Karpas-422 (cell line): Measurements from ENCODE around the gene NEMF. TPM values are rescaled to one million over a fixed set of nuclear protein-coding genes. Genes with fewer than 3 reads are reported as not detected.

Source experiments
- DNase-seq: peaks from one replicate; pipeline ENCODE4 v3.0.0-alpha.2; 2015
- H2AFZ ChIP-seq: fragments of 200-600 bp; sonication (generic); 2 replicates; pipeline ENCODE4 v1.6.1; 2014; ENCODE audit warnings: antibody characterized with exemption, low read length, mixed read lengths
- H3K27ac ChIP-seq: fragments of 200-600 bp; sonication (generic); 2 replicates; pipeline ENCODE4 v1.5.1; 2014; ENCODE audit warnings: mild to moderate bottlenecking, low read length, moderate library complexity
- H3K27me3 ChIP-seq: fragments of 200-600 bp; sonication (generic); 2 replicates; pipeline ENCODE4 v1.6.1; 2014; ENCODE audit warnings: low read length, mixed read lengths
- H3K36me3 ChIP-seq: fragments of 200-600 bp; sonication (generic); 2 replicates; pipeline ENCODE4 v1.6.1; 2014; ENCODE audit warnings: low read length, mixed read lengths; ENCODE audit not compliant: insufficient read depth
- H3K4me1 ChIP-seq: fragments of 200-600 bp; sonication (generic); 2 replicates; pipeline ENCODE4 v1.6.1; 2014; ENCODE audit warnings: mild to moderate bottlenecking, low read length, mixed read lengths
- H3K4me2 ChIP-seq: fragments of 200-600 bp; sonication (generic); 2 replicates; pipeline ENCODE4 v1.6.1; 2014; ENCODE audit warnings: low read length, low read depth, mild to moderate bottlenecking; ENCODE audit not compliant: poor library complexity, severe bottlenecking
- H3K4me3 ChIP-seq: fragments of 200-600 bp; sonication (generic); 2 replicates; pipeline ENCODE4 v1.5.1; 2014; ENCODE audit warnings: mild to moderate bottlenecking, antibody characterized with exemption, low read length, mixed read lengths
- H3K79me2 ChIP-seq: fragments of 200-600 bp; sonication (generic); 2 replicates; pipeline ENCODE4 v1.6.1; 2014; ENCODE audit warnings: mild to moderate bottlenecking, low read length, mixed read lengths
- H3K9ac ChIP-seq: fragments of 200-600 bp; sonication (generic); 2 replicates; pipeline ENCODE4 v1.6.0; 2014; ENCODE audit warnings: low read length
- H3K9me2 ChIP-seq: fragments of 200-600 bp; sonication (generic), shearing (Covaris generic); replicated peaks from 2 replicates; pipeline ENCODE4 v1.6.0; 2014; ENCODE audit warnings: mild to moderate bottlenecking, low read length, moderate library complexity; ENCODE audit not compliant: insufficient read depth
- H3K9me3 ChIP-seq: fragments of 300-700, 200-600 bp; sonication (generic); 2 replicates; pipeline ENCODE4 v1.6.1; 2014; ENCODE audit warnings: low read length, mixed read lengths
- H4K20me1 ChIP-seq: fragments of 200-600 bp; sonication (generic); 2 replicates; pipeline ENCODE4 v1.6.1; 2014; ENCODE audit warnings: mild to moderate bottlenecking, antibody characterized with exemption, low read length, low read depth; ENCODE audit not compliant: insufficient read depth
- total RNA-seq: library from RNA; depleted of rRNA; stranded (reverse); fragments of >200 nt; shearing (Covaris generic); gene quantifications from 2 replicates; pipeline ENCODE4 v1.2.3, GENCODE V29; 2014; ENCODE audit warnings: low replicate concordance

NEMF gene
- total RNA-seq, 1 experiment from 2014 or later: 160 TPM

DNA sequence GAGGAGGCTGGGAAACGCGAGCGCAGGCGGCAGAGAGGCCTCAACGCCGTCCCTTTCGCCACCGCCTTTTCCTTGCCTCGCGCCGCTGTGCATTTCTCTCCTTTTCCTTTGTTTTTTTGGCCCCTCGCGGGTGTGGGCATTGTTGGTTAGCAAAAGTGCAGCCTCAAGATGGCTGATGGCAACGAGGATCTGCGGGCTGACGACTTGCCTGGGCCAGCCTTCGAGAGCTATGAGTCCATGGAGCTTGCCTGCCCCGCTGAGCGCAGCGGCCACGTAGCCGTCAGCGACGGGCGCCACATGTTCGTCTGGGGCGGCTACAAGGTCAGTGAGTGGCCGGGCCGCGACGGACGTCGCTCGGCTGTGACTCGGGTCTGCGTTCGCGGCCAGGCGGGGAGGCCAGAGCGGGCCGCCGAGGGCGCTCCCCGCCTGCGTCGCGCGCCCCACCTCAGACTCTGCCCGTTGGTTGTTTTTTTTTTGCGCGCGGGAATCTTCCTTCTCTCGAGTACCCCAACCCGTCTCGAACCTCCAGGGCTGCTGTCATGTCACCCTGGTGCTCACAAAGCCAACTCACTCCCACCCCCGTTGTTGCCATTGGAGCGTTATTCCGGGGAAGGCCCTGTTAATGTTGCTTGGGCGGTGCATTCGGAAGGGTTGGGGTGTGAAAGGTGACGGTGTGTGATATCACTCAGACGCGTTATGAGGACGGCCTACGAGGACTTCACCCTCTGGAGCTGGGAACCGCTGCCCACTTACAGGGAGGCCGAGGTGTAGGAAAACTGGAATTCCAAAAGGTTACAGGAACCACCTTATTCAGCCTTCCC, 84.1 kb downstream of the NEMF start:
- Histone ChIP-seq H3K9ac (peak overlapping the region; percentile 88), H3K27me3 (no peaks in the 10 kb centered on the region), H3K36me3 (peaks cover 8% of the 10 kb centered on the region; the same call in 1 of the 2 replicates), H3K27ac (peak overlapping the region; percentile 91), H3K4me1 (peaks cover 57% of the 10 kb centered on the region), H3K9me3 (no peaks in the 10 kb centered on the region), H3K9me2 (no peaks in the 10 kb centered on the region), H4K20me1 (no peaks in the 10 kb centered on the region; the same call in 1 of the 2 replicates), H2AFZ (peak overlapping the region; percentile 94), H3K79me2 (peaks cover 43% of the 10 kb centered on the region), H3K4me2 (peak overlapping the region; percentile 74), H3K4me3 (peak overlapping the region; percentile 89)
- DNase-seq: peak; percentile 89

- DNase-seq: peak; percentile 97
- no peaks in the 10 kb centered on the region for H3K27me3 ChIP-seq
Observed at GRCh38 chr14:49767571-49768300, 84.9 kb downstream of the NEMF start, which contains the start of gene KLHDC2. Gene KLHDC2, plus strand, starts transcription at chr14:49768153. Its CDS starts 316 bp downstream, at chr14:49768469.

DNA sequence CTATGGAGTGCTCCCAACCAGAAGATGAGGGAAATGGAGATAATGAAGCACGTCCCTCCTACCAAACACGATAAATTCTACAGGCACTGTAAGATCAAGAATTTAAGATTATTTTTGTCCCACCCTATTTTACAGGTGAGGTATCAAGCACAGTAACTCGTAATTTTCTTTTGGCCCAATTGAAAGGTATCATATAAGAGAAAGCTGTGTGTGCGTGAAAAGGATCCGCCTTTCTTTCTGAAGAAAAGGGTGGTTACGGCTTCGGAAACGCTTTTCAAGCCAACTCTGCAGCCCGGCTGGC, 85.4 kb downstream of the NEMF start:
- Histone ChIP-seq H3K27ac (peak overlapping the region; percentile 91), H3K79me2 (peaks cover 40% of the 10 kb centered on the region), H3K9me3 (no peaks in the 10 kb centered on the region), H3K36me3 (peaks cover 4% of the 10 kb centered on the region; the same call in 1 of the 2 replicates), H3K4me2 (peak overlapping the region; percentile 74), H3K9me2 (no peaks in the 10 kb centered on the region), H3K4me1 (peaks cover 51% of the 10 kb centered on the region), H3K27me3 (no peaks in the 10 kb centered on the region), H2AFZ (peak overlapping the region; percentile 97), H4K20me1 (no peaks in the 10 kb centered on the region; the same call in 1 of the 2 replicates), H3K9ac (peak overlapping the region; percentile 88), H3K4me3 (peak overlapping the region; percentile 89)
- no peak for DNase-seq

More at GRCh38 chr14:49767571-49768300, 84.9 kb downstream of the NEMF start, which contains the start of gene KLHDC2:
- Histone ChIP-seq H3K9me2 (no peaks in the 10 kb centered on the region), H3K4me1 (peaks cover 56% of the 10 kb centered on the region), H3K4me3 (peak within 1 kb of the TSS; percentile 89), H3K9ac (peak within 1 kb of the TSS; percentile 88), H3K36me3 (peaks cover 8% of the 10 kb centered on the region; the same call in 1 of the 2 replicates), H3K27ac (peak within 1 kb of the TSS; percentile 91), H2AFZ (peak within 1 kb of the TSS; percentile 97), H3K79me2 (peaks cover 43% of the 10 kb centered on the region), H4K20me1 (no peaks in the 10 kb centered on the region; the same call in 1 of the 2 replicates), H3K9me3 (no peaks in the 10 kb centered on the region), H3K4me2 (peak within 1 kb of the TSS; percentile 74)

DNA sequence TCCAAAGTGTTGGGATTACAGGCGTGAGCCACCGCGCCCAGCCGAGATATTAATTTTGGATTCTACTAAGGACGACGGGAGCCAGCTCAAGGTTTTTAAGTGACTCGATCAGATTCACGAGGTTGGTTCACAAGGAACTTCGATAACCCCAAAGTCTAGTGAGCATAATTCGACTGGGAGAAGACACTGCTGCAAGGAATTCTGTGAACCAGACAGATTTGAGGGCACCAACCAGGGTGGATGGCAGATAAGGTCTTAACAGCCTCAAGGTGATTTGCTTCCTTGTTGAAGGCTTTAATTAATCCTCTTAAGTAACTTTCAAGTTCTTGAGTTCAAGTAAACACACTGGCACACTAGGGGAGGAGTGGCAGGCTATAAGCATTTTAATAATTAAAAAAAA, 85.7 kb downstream of the NEMF start:
- Histone ChIP-seq H3K9me2 (no peaks in the 10 kb centered on the region), H3K27me3 (no peaks in the 10 kb centered on the region), H3K9ac (peak overlapping the region; percentile 88), H3K27ac (peak overlapping the region; percentile 91), H3K36me3 (peaks cover under 1% of the 10 kb centered on the region; the same call in 1 of the 2 replicates), H3K79me2 (peaks cover 37% of the 10 kb centered on the region), H2AFZ (peak overlapping the region; percentile 97; the same call in 1 of the 2 replicates), H4K20me1 (no peaks in the 10 kb centered on the region; the same call in 1 of the 2 replicates), H3K9me3 (no peaks in the 10 kb centered on the region), H3K4me3 (peak overlapping the region; percentile 89), H3K4me1 (peaks cover 47% of the 10 kb centered on the region), H3K4me2 (peak overlapping the region; percentile 74)
- peak; percentile 59 for DNase-seq

DNA sequence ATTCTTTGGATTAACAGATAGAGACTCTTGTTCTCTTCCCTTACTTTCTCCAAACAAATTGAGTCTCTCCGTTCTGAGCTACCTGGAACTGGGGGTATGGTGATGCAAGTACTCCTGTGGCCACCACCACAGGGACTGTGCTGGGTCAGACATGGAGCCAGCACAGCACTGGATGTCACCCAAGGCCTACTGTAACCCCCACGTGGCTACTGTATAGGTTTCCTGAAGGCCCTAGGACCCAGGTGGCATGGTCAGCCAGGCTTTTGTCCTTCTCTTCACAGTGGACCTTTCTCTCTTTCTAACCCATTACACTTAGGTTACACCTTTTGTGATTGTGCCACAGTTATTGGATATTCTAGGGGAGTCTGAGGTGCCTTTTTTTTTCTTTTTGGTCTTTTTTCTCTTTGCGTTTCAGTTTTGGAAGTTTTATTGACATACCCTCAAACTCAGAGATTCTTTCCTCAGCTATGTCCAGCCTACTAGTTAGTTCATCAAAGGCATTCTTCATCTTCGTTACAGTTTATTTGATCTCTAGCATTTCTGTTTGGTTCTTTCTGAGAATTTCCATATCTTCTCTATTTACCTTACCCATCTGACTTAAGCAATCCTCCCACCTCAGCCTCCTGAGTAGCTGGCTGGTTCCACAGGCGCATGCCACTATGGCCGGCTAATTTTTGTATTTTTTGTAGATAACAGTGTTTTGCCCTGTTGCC, 90.6 kb downstream of the NEMF start:
- Histone ChIP-seq H3K9me3 (no peaks in the 10 kb centered on the region), H3K27ac (no peak overlapping the region), H3K4me2 (no peak overlapping the region), H3K36me3 (no peaks in the 10 kb centered on the region), H3K79me2 (no peaks in the 10 kb centered on the region), H3K4me1 (peaks cover 9% of the 10 kb centered on the region), H3K27me3 (no peaks in the 10 kb centered on the region), H2AFZ (no peak overlapping the region), H3K4me3 (no peak overlapping the region), H3K9ac (no peak overlapping the region), H3K9me2 (no peaks in the 10 kb centered on the region), H4K20me1 (no peaks in the 10 kb centered on the region)
- DNase-seq: no peak

DNA sequence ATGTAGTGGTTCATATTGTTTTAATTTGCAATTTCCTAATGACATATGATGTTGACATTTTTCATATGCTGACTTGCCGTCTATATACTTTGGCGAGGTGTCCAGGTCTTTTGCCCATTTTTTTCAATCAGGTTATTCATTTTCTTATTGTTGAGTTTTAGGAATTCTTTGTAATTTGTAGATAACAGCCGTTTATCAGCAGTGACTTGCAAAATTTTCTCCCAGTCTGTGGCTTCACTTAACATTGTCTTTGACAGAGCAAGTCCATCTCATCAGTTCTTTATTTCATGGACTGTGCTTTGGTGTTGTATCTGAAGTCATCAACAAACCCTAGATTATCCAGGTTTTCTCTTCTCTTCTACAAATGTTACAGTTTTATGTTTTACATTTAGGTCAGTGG, 97.2 kb downstream of the NEMF start:
- Histone ChIP-seq H3K27ac (no peak overlapping the region), H2AFZ (no peak overlapping the region), H3K4me3 (no peak overlapping the region), H4K20me1 (no peaks in the 10 kb centered on the region), H3K9me3 (no peaks in the 10 kb centered on the region), H3K4me1 (peaks cover under 1% of the 10 kb centered on the region; the same call in 1 of the 2 replicates), H3K4me2 (no peak overlapping the region), H3K27me3 (no peaks in the 10 kb centered on the region), H3K36me3 (no peaks in the 10 kb centered on the region), H3K79me2 (no peaks in the 10 kb centered on the region), H3K9ac (no peak overlapping the region), H3K9me2 (no peaks in the 10 kb centered on the region)
- no peak for DNase-seq

- no peak overlapping the region for H3K4me2 ChIP-seq
- DNase-seq: no peak
- H3K4me1 ChIP-seq: peaks cover 4% of the 10 kb centered on the region; the same call in 1 of the 2 replicates
- no peaks in the 10 kb centered on the region for H3K9me2 ChIP-seq
- H3K4me3 ChIP-seq: no peak overlapping the region
- H3K9me3 ChIP-seq: no peaks in the 10 kb centered on the region
- H2AFZ ChIP-seq: no peak overlapping the region
- no peaks in the 10 kb centered on the region for H3K27me3 ChIP-seq
- H3K79me2 ChIP-seq: no peaks in the 10 kb centered on the region
- no peaks in the 10 kb centered on the region for H3K36me3 ChIP-seq
- no peak overlapping the region for H3K9ac ChIP-seq
- H3K27ac ChIP-seq: no peak overlapping the region
- H4K20me1 ChIP-seq: no peaks in the 10 kb centered on the region
Observed at GRCh38 chr14:49754570-49755097, 98.0 kb downstream of the NEMF start.
